ENCODE measurements around the gene RPL18A. TPM values are rescaled to one million over a fixed set of nuclear protein-coding genes. Genes with fewer than 3 reads are reported as not detected.

Gene RPL18A
- total and polyA plus RNA-seq, 2 experiments from 2014 or later: 1,314 to 2,829 TPM

- TF ChIP-seq CTCF (conservative IDR thresholded peaks at IDR 0.05; ENCODE audit: low read depth in 2 of 2) (no peak), EZH2phosphoT487 (IDR thresholded peaks at IDR 0.05; ENCODE audit: unreplicated experiment) (no peak), ZNF114 (CRISPR knock-in tag; IDR thresholded peaks at IDR 0.05) (no peak), ZNF331 (CRISPR knock-in tag; IDR thresholded peaks at IDR 0.05; ENCODE audit: low read depth) (no peak)
Measured at GRCh38 chr19:17877696-17878095, 18.0 kb downstream of the RPL18A start (continued).

GRCh38 chr19:17879466-17879865 lies 19.8 kb downstream of the RPL18A start:
- Mint-ChIP-seq H3K9me3 (no peaks in the 10 kb centered on the region), H3K36me3 (ENCODE audit: low read depth) (no peaks in the 10 kb centered on the region), H3K4me1 (no peaks in the 10 kb centered on the region), H3K27me3 (ENCODE audit: insufficient read depth, low read depth, poor library complexity) (peaks cover 8% of the 10 kb centered on the region), H3K27ac (no peak overlapping the region), H3K4me3 (no peak overlapping the region)
- Histone ChIP-seq H3K79me2 (replicated peaks; ENCODE audit: insufficient read depth) (no peaks in the 10 kb centered on the region), H4K20me1 (replicated peaks; ENCODE audit: insufficient read depth) (no peaks in the 10 kb centered on the region), H3K4me1 (ENCODE audit: insufficient read depth) (no peaks in the 10 kb centered on the region), H3K4me2 (no peak overlapping the region), H3K9me2 (ENCODE audit: insufficient read depth) (no peaks in the 10 kb centered on the region), H3F3A (replicated peaks; ENCODE audit: low read depth) (no peaks in the 10 kb centered on the region), H3K4me3 (no peak overlapping the region), H2AFZ (no peak overlapping the region), H3K36me3 (ENCODE audit: insufficient read depth) (no peaks in the 10 kb centered on the region), H3K27me3 (ENCODE audit: insufficient read depth) (no peaks in the 10 kb centered on the region), H3K27ac (ENCODE audit: low read depth) (no peak overlapping the region)
- no peak for DNase-seq (ENCODE audit: low spot score)
- no peak for TF ChIP-seq ZNF114 (CRISPR knock-in tag; IDR thresholded peaks at IDR 0.05)
- no peak for TF ChIP-seq STAT1 (IDR thresholded peaks at IDR 0.05; ENCODE audit: unreplicated experiment)
- no peak for TF ChIP-seq ZNF462 (CRISPR knock-in tag; IDR thresholded peaks at IDR 0.05)
- no peak for TF ChIP-seq REST (IDR thresholded peaks at IDR 0.05; ENCODE audit: unreplicated experiment)
- no peak for TF ChIP-seq EZH2 (IDR thresholded peaks at IDR 0.05; ENCODE audit: low read depth, unreplicated experiment)
- no peak for ATAC-seq

Measured in GM23338 (cell line).